Neutrophil (primary cell): ENCODE results near the gene PADI3.
A peak's percentile ranks its signal among the peaks of the same experiment; 100 is the strongest.

Source experiments
- H3K27ac ChIP-seq: fragments of 200-600 bp; sonication (generic); 2 replicates; pipeline ENCODE4 v1.5.1; 2016; ENCODE audit warnings: mild to moderate bottlenecking, moderate library complexity
- H3K27me3 ChIP-seq: fragments of 200-600 bp; sonication (generic); 2 replicates; pipeline ENCODE4 v1.6.0; 2016; ENCODE audit warnings: mild to moderate bottlenecking
- H3K36me3 ChIP-seq: fragments of 200-600 bp; sonication (generic); 2 replicates; pipeline ENCODE4 v1.5.1; 2017
- H3K4me1 ChIP-seq, 2 experiments: fragments of 200-600 bp in 1 of 2; sonication (generic) in 1 of 2; 1 replicate in 1 of 2; 2 replicates in 1 of 2; pipeline versions ENCODE4 v1.5.1 to v1.6.1; 2013 to 2016; ENCODE audit warnings: low read depth in 1 of 2, low read length in 1 of 2, mild to moderate bottlenecking in 1 of 2, moderate library complexity in 1 of 2; ENCODE audit not compliant: control insufficient read depth in 1 of 2, insufficient read depth in 1 of 2
- H3K4me3 ChIP-seq, 2 experiments: fragments of 200-600 bp in 1 of 2; sonication (generic) in 1 of 2; 1 replicate in 1 of 2; 2 replicates in 1 of 2; pipeline ENCODE4 v1.5.1; 2013 to 2016; ENCODE audit warnings: low read depth in 1 of 2, low read length in 1 of 2, mild to moderate bottlenecking in 1 of 2, moderate library complexity in 1 of 2
- H3K9me3 ChIP-seq: fragments of 200-600 bp; sonication (generic); 2 replicates; pipeline ENCODE4 v1.5.1; 2016
- CTCF ChIP-seq: fragments of 200-600 bp; sonication (generic); IDR thresholded peaks from 2 replicates; pipeline ENCODE4 v1.5.1; 2016; ENCODE audit warnings: antibody characterized with exemption

Gene PADI3

GRCh38 chr1:17270891-17271765, 22.2 kb downstream of the PADI3 start:
- Histone ChIP-seq H3K36me3 (no peaks in the 10 kb centered on the region), H3K27ac (no peak overlapping the region), H3K9me3 (no peaks in the 10 kb centered on the region), H3K27me3 (no peaks in the 10 kb centered on the region), H3K4me3 (no peak overlapping the region), H3K4me1 (peaks cover 16 to 20% of the 10 kb centered on the region in 2 experiments)
- no peak for TF ChIP-seq CTCF

GRCh38 chr1:17272066-17272465, 23.2 kb downstream of the PADI3 start:
- no peak for TF ChIP-seq CTCF
- Histone ChIP-seq H3K4me1 (peaks cover 26 to 29% of the 10 kb centered on the region in 2 experiments), H3K27ac (no peak overlapping the region), H3K27me3 (no peaks in the 10 kb centered on the region), H3K4me3 (no peak overlapping the region), H3K36me3 (no peaks in the 10 kb centered on the region), H3K9me3 (no peaks in the 10 kb centered on the region)

- Histone ChIP-seq H3K4me1 (peaks cover 32 to 35% of the 10 kb centered on the region in 2 experiments), H3K4me3 (no peak overlapping the region), H3K36me3 (no peaks in the 10 kb centered on the region), H3K27ac (no peak overlapping the region), H3K27me3 (no peaks in the 10 kb centered on the region), H3K9me3 (no peaks in the 10 kb centered on the region)
- TF ChIP-seq CTCF: no peak
These were observed 23.7 kb downstream of the PADI3 start for GRCh38 chr1:17272646-17273045.

- no peak for TF ChIP-seq CTCF
- H3K4me1 ChIP-seq: peaks cover 36 to 39% of the 10 kb centered on the region in 2 experiments
These were observed 24.2 kb downstream of the PADI3 start for GRCh38 chr1:17273096-17273495.

GRCh38 chr1:17274186-17275170, 25.6 kb downstream of the PADI3 start:
- no peaks in the 10 kb centered on the region for H3K27me3 ChIP-seq
- H3K9me3 ChIP-seq: no peaks in the 10 kb centered on the region
- peaks cover 48 to 51% of the 10 kb centered on the region in 2 experiments for H3K4me1 ChIP-seq
- H3K4me3 ChIP-seq: no peak overlapping the region
- TF ChIP-seq CTCF: peak; percentile 79
- H3K27ac ChIP-seq: no peak overlapping the region
- no peaks in the 10 kb centered on the region for H3K36me3 ChIP-seq

More at GRCh38 chr1:17273096-17273495, 24.2 kb downstream of the PADI3 start:
- Histone ChIP-seq H3K9me3 (no peaks in the 10 kb centered on the region), H3K27me3 (no peaks in the 10 kb centered on the region), H3K36me3 (no peaks in the 10 kb centered on the region), H3K4me3 (no peak overlapping the region), H3K27ac (no peak overlapping the region)
